GM20431 (cell line): Measurements from ENCODE around the gene POU2F1.

Source experiments
- in situ Hi-C: fragments of 300-500 bp; cut with MseI, MboI; formaldehyde crosslinking; loops from one replicate; pipeline ENCODE4 v1.15.0; 2020; ENCODE audit warnings: low sequenced_read_pairs; ENCODE audit not compliant: unreplicated experiment

The POU2F1 gene

GRCh38 chr1:167472752-167473521 lies 252.3 kb downstream of the POU2F1 start:
- in situ Hi-C loops: no loop called here

- in situ Hi-C loops: no loop called here
Observed at GRCh38 chr1:167473761-167474160, 253.1 kb downstream of the POU2F1 start.

- in situ Hi-C loops: no loop called here
Observed at GRCh38 chr1:167474191-167474641, 253.5 kb downstream of the POU2F1 start.

GRCh38 chr1:167476061-167476460 lies 255.4 kb downstream of the POU2F1 start:
- in situ Hi-C loops: no loop called here
